NT2/D1 (cell line): ENCODE results near the gene FHAD1.

ENCODE experiments used
- DNase-seq: peaks from one replicate; pipeline ENCODE4 v3.0.0-alpha.2; 2011; ENCODE audit warnings: low read depth, low spot score
- H3K27me3 ChIP-seq: 2 replicates; pipeline ENCODE4 v1.6.0; 2011; ENCODE audit warnings: mild to moderate bottlenecking; ENCODE audit not compliant: insufficient read length, insufficient read depth
- H3K36me3 ChIP-seq: 2 replicates; pipeline ENCODE4 v1.6.1; 2011; ENCODE audit warnings: mild to moderate bottlenecking, low read length, mixed read lengths; ENCODE audit not compliant: insufficient read depth, insufficient read length
- H3K4me1 ChIP-seq: 2 replicates; pipeline ENCODE4 v1.5.1; 2011; ENCODE audit not compliant: insufficient read depth, insufficient read length
- H3K4me3 ChIP-seq: 2 replicates; pipeline ENCODE4 v1.5.1; 2011; ENCODE audit warnings: low read depth; ENCODE audit not compliant: insufficient read length
- H3K9ac ChIP-seq: 2 replicates; pipeline ENCODE4 v1.6.0; 2011; ENCODE audit warnings: low read depth; ENCODE audit not compliant: insufficient read length
- H3K9me3 ChIP-seq: 2 replicates; pipeline ENCODE4 v1.5.1; 2011; ENCODE audit warnings: mild to moderate bottlenecking, low read length; ENCODE audit not compliant: insufficient read depth
- SUZ12 ChIP-seq: IDR thresholded peaks from 2 replicates; pipeline ENCODE4 v1.6.1; 2011; ENCODE audit not compliant: insufficient read length, insufficient read depth; ENCODE audit errors: extremely low read depth
- YY1 ChIP-seq: IDR thresholded peaks from 2 replicates; pipeline ENCODE4 v1.6.1; 2011; ENCODE audit not compliant: insufficient read length, insufficient read depth
- ZNF274 ChIP-seq: IDR thresholded peaks from 2 replicates; pipeline ENCODE4 v1.6.1; 2011; ENCODE audit warnings: mild to moderate bottlenecking, low read depth, low read length

Gene FHAD1

GRCh38 chr1:15331180-15331579, 84.2 kb downstream of the FHAD1 start:
- no peak overlapping the region for H3K4me3 ChIP-seq
- no peak overlapping the region for H3K9ac ChIP-seq
- H3K36me3 ChIP-seq: no peaks in the 10 kb centered on the region
- no peak for TF ChIP-seq SUZ12
- no peak for TF ChIP-seq YY1
- no peak for TF ChIP-seq ZNF274
- H3K4me1 ChIP-seq: no peaks in the 10 kb centered on the region
- H3K27me3 ChIP-seq: no peaks in the 10 kb centered on the region
- DNase-seq: no peak
- no peaks in the 10 kb centered on the region for H3K9me3 ChIP-seq

GRCh38 chr1:15331734-15332133, 84.7 kb downstream of the FHAD1 start:
- no peak for DNase-seq
- TF ChIP-seq YY1 (no peak), ZNF274 (no peak), SUZ12 (no peak)
- no peaks in the 10 kb centered on the region for H3K36me3 ChIP-seq
- no peak overlapping the region for H3K4me3 ChIP-seq
- no peaks in the 10 kb centered on the region for H3K27me3 ChIP-seq
- H3K9me3 ChIP-seq: no peaks in the 10 kb centered on the region
- H3K4me1 ChIP-seq: no peaks in the 10 kb centered on the region
- no peak overlapping the region for H3K9ac ChIP-seq

GRCh38 chr1:15332525-15332924, 85.5 kb downstream of the FHAD1 start:
- TF ChIP-seq YY1 (no peak), ZNF274 (no peak), SUZ12 (no peak)
- no peak for DNase-seq
- no peaks in the 10 kb centered on the region for H3K9me3 ChIP-seq
- no peaks in the 10 kb centered on the region for H3K36me3 ChIP-seq
- no peak overlapping the region for H3K9ac ChIP-seq
- no peak overlapping the region for H3K4me3 ChIP-seq
- no peaks in the 10 kb centered on the region for H3K4me1 ChIP-seq
- H3K27me3 ChIP-seq: no peaks in the 10 kb centered on the region

GRCh38 chr1:15332952-15333715, 86.1 kb downstream of the FHAD1 start:
- TF ChIP-seq SUZ12: no peak
- TF ChIP-seq YY1: no peak
- no peak for TF ChIP-seq ZNF274
- no peaks in the 10 kb centered on the region for H3K36me3 ChIP-seq
- no peaks in the 10 kb centered on the region for H3K27me3 ChIP-seq
- no peaks in the 10 kb centered on the region for H3K9me3 ChIP-seq
- no peak overlapping the region for H3K4me3 ChIP-seq
- peaks cover 4% of the 10 kb centered on the region for H3K4me1 ChIP-seq
- no peak overlapping the region for H3K9ac ChIP-seq
- no peak for DNase-seq

- Histone ChIP-seq H3K9ac (no peak overlapping the region), H3K36me3 (no peaks in the 10 kb centered on the region), H3K4me1 (peaks cover 7% of the 10 kb centered on the region), H3K4me3 (no peak overlapping the region), H3K9me3 (no peaks in the 10 kb centered on the region), H3K27me3 (no peaks in the 10 kb centered on the region)
- no peak for DNase-seq
- TF ChIP-seq YY1 (no peak), SUZ12 (no peak), ZNF274 (no peak)
These were observed 88.0 kb downstream of the FHAD1 start for GRCh38 chr1:15334995-15335394.

- Histone ChIP-seq H3K4me3 (no peak overlapping the region), H3K4me1 (peaks cover 7% of the 10 kb centered on the region), H3K9me3 (peaks cover 5% of the 10 kb centered on the region; the same call in 1 of the 2 replicates), H3K36me3 (no peaks in the 10 kb centered on the region), H3K9ac (no peak overlapping the region), H3K27me3 (no peaks in the 10 kb centered on the region)
- DNase-seq: no peak
- TF ChIP-seq YY1 (no peak), SUZ12 (no peak)
These were observed 89.8 kb downstream of the FHAD1 start for GRCh38 chr1:15336866-15337265.

GRCh38 chr1:15337656-15338402, 90.8 kb downstream of the FHAD1 start:
- DNase-seq: no peak
- Histone ChIP-seq H3K9ac (no peak overlapping the region), H3K4me1 (peaks cover 7% of the 10 kb centered on the region), H3K4me3 (no peak overlapping the region), H3K27me3 (no peaks in the 10 kb centered on the region), H3K9me3 (peaks cover 5% of the 10 kb centered on the region; the same call in 1 of the 2 replicates), H3K36me3 (no peaks in the 10 kb centered on the region)
- TF ChIP-seq YY1 (no peak), ZNF274 (no peak), SUZ12 (no peak)
